Measurements from ENCODE around the gene MEGF9. TPM values are rescaled to one million over a fixed set of nuclear protein-coding genes. Genes with fewer than 3 reads are reported as not detected.

Gene MEGF9
- total and polyA plus RNA-seq, 2 of the 13 experiments (the other 11 are each of a cell fraction or from before 2014, with no cell fraction given) = 3.1 to 3.3 TPM

DNA sequence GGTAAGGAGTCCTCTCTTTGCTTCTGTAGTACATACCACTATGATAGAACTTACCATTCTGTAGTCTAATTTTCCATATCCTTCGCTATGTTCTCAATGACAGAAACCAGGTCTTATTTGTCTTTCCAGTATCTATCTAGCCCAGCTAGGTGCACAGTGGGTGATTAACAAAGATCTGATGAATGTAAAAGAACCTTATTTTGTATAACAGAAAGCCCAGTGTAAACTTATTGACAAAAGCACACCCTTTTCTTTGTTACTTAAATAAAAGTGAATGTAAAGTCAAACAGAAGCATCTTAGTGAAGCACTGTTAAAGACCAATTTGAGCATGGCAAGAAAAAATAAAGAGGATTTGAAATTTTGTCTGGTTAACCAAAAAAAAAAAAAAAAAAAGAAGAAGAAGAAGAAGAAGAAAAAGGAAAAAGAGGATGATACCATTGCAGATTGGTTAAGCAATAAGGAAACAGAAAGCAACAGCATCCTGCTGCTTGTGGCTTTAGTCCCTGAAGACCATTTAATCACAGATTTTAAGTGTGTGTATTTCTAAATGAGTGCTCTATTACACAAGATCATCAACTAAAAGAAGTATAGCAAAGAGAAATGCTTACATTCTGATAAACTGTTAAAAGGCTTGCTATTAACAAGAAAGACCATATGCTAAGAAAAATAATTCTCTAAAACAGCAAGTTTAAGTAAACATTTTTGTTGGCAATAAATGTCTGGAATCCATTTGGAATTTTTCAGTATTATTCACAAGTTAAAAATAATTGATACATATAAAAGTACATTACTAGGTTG, 21.2 kb downstream of the MEGF9 start:
- 100% methylated on average over 1 of the region's 1 CpG for WGBS (ENCODE audit: low lambda C conversion rate)
- Histone ChIP-seq H3K79me2 (ENCODE audit: insufficient read depth, low read length) (no peaks in the 10 kb centered on the region), H3K36me3 (replicated peaks in 1 of 2; ENCODE audit: control insufficient read depth in 1 of 2, insufficient read depth in 2 of 2, low read length in 2 of 2) (no peaks in the 10 kb centered on the region), H2AFZ (ENCODE audit: low read length) (no peak overlapping the region), H3K27me3 (ENCODE audit: control insufficient read depth in 1 of 2, insufficient read depth in 2 of 2, low read length in 2 of 2) (no peaks in the 10 kb centered on the region), H3K4me1 (ENCODE audit: insufficient read depth, low read length) (peaks cover 38% of the 10 kb centered on the region), H3K27ac (ENCODE audit: extremely low read length, insufficient read depth, low read length) (no peak overlapping the region), H3K9ac (ENCODE audit: insufficient read depth, low read depth, low read length) (no peak overlapping the region), H3K4me3 (replicated peaks in 1 of 3; ENCODE audit: insufficient read depth in 1 of 3, low read depth in 2 of 3, low read length in 3 of 3) (no peak overlapping the region), H3K4me2 (ENCODE audit: low read depth, low read length) (0 out of 2 replicates have a peak overlapping the region, but pooled peaks have one; percentile 5), H4K20me1 (ENCODE audit: insufficient read depth, low read length) (no peaks in the 10 kb centered on the region), H3K9me3 (ENCODE audit: low read length) (no peaks in the 10 kb centered on the region)
- ATAC-seq (no peak), DNase-seq (ENCODE audit: low spot score) (no peak), FAIRE-seq (no peak)
- ChIA-PET POLR2A (no interaction called here), CTCF (ENCODE audit: low intra/inter-chr PET ratio, low total read pairs) (no interaction called here)
- no peak for TF ChIP-seq SNAPC2 (CRISPR knock-in tag; IDR thresholded peaks at IDR 0.05)
- TF ChIP-seq NFATC3 (CRISPR knock-in tag; IDR thresholded peaks at IDR 0.05) = no peak
- TF ChIP-seq ZNF629 (CRISPR knock-in tag; conservative IDR thresholded peaks at IDR 0.05) = no peak
- TF ChIP-seq HNRNPUL1 (IDR thresholded peaks at IDR 0.05; ENCODE audit: low read depth, low read length) = no peak
- TF ChIP-seq ZNF292 (CRISPR knock-in tag; IDR thresholded peaks at IDR 0.05; ENCODE audit: borderline replicate concordance, low read depth) = no peak
- no peak for TF ChIP-seq DNMT1 (CRISPR knock-in tag; IDR thresholded peaks at IDR 0.05)
- TF ChIP-seq ONECUT2 (CRISPR knock-in tag; IDR thresholded peaks at IDR 0.05) = no peak
- BruUV-seq (replicated peaks) = no TSS peak
- intact Hi-C loops (cut with micrococcal nuclease; ENCODE audit: unreplicated experiment) = no loop called here
- in situ Hi-C loops (cut with HindIII; ENCODE audit: extremely low pct_ligation_motif_present, low pct_unique_long_range_greater_than_20kb) = no loop called here

DNA sequence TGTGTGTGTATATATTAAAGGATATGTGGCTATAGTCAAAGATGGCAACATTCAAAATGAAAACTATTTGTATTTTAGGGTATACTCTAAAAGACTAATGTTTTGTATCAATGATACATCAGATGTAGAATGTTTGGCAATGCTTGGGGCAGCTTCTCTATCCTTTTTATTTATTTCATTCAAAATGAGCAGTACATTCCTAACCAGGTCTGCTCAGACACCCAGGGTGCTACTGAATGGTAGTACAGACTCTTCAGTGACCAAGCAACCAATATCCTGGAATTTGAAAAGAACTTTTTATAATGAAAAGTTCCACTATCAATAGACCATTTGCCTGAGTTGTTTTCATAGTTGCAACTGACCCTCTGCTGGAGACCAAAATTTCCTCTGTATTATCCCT, 23.9 kb downstream of the MEGF9 start:
- Histone ChIP-seq H3K27ac (ENCODE audit: extremely low read length, insufficient read depth, low read length) (no peak overlapping the region), H3K9ac (ENCODE audit: insufficient read depth, low read depth, low read length) (no peak overlapping the region), H3K9me3 (ENCODE audit: low read length) (no peaks in the 10 kb centered on the region), H3K79me2 (ENCODE audit: insufficient read depth, low read length) (no peaks in the 10 kb centered on the region), H3K27me3 (ENCODE audit: control insufficient read depth in 1 of 2, insufficient read depth in 2 of 2, low read length in 2 of 2) (no peaks in the 10 kb centered on the region), H3K4me2 (ENCODE audit: low read depth, low read length) (no peak overlapping the region), H3K36me3 (replicated peaks in 1 of 2; ENCODE audit: control insufficient read depth in 1 of 2, insufficient read depth in 2 of 2, low read length in 2 of 2) (no peaks in the 10 kb centered on the region), H3K4me3 (replicated peaks in 1 of 3; ENCODE audit: insufficient read depth in 1 of 3, low read depth in 2 of 3, low read length in 3 of 3) (no peak overlapping the region), H4K20me1 (ENCODE audit: insufficient read depth, low read length) (no peaks in the 10 kb centered on the region), H2AFZ (ENCODE audit: low read length) (no peak overlapping the region), H3K4me1 (ENCODE audit: insufficient read depth, low read length) (peaks cover 38% of the 10 kb centered on the region)
- POLR2A ChIA-PET = no interaction called here
- CTCF ChIA-PET (ENCODE audit: low intra/inter-chr PET ratio, low total read pairs) = no interaction called here
- FAIRE-seq (no peak), DNase-seq (ENCODE audit: low spot score) (no peak), ATAC-seq (no peak)
- no TSS peak for BruUV-seq (replicated peaks)
- intact Hi-C loops (cut with micrococcal nuclease; ENCODE audit: unreplicated experiment) = no loop called here
- in situ Hi-C loops (cut with HindIII; ENCODE audit: extremely low pct_ligation_motif_present, low pct_unique_long_range_greater_than_20kb) = no loop called here
- TF ChIP-seq HMG20B (CRISPR knock-in tag; conservative IDR thresholded peaks at IDR 0.05) = no peak
- TF ChIP-seq RCOR2 (CRISPR knock-in tag; IDR thresholded peaks at IDR 0.05) = no peak
- TF ChIP-seq ZNF12 (CRISPR knock-in tag; IDR thresholded peaks at IDR 0.05) = no peak
- TF ChIP-seq, protein P1, sequence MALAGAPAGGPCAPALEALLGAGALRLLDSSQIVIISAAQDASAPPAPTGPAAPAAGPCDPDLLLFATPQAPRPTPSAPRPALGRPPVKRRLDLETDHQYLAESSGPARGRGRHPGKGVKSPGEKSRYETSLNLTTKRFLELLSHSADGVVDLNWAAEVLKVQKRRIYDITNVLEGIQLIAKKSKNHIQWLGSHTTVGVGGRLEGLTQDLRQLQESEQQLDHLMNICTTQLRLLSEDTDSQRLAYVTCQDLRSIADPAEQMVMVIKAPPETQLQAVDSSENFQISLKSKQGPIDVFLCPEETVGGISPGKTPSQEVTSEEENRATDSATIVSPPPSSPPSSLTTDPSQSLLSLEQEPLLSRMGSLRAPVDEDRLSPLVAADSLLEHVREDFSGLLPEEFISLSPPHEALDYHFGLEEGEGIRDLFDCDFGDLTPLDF (CRISPR knock-in tag; IDR thresholded peaks at IDR 0.05) = no peak
- TF ChIP-seq ZNF282 (IDR thresholded peaks at IDR 0.05; ENCODE audit: partially characterized antibody) = no peak
- TF ChIP-seq, protein P2, sequence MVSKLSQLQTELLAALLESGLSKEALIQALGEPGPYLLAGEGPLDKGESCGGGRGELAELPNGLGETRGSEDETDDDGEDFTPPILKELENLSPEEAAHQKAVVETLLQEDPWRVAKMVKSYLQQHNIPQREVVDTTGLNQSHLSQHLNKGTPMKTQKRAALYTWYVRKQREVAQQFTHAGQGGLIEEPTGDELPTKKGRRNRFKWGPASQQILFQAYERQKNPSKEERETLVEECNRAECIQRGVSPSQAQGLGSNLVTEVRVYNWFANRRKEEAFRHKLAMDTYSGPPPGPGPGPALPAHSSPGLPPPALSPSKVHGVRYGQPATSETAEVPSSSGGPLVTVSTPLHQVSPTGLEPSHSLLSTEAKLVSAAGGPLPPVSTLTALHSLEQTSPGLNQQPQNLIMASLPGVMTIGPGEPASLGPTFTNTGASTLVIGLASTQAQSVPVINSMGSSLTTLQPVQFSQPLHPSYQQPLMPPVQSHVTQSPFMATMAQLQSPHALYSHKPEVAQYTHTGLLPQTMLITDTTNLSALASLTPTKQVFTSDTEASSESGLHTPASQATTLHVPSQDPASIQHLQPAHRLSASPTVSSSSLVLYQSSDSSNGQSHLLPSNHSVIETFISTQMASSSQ (IDR thresholded peaks at IDR 0.05; ENCODE audit: low read depth) = no peak
- TF ChIP-seq, protein P2 (CRISPR knock-in tag; IDR thresholded peaks at IDR 0.05; ENCODE audit: borderline replicate concordance) = no peak
- TF ChIP-seq ZFP36L1 (CRISPR knock-in tag; IDR thresholded peaks at IDR 0.05) = no peak
